Brain pericyte (primary cell): ENCODE results near the gene MLH1.
"Not testable (repeated sequence)": the region's sequence is repeated elsewhere in the genome, so short reads cannot be mapped to it uniquely, and the experiment has no call there.

Experiments used
- DNase-seq: peaks from one replicate; pipeline ENCODE4 v3.0.0-alpha.2; 2012; ENCODE audit warnings: low read depth, low spot score

The MLH1 gene

DNA sequence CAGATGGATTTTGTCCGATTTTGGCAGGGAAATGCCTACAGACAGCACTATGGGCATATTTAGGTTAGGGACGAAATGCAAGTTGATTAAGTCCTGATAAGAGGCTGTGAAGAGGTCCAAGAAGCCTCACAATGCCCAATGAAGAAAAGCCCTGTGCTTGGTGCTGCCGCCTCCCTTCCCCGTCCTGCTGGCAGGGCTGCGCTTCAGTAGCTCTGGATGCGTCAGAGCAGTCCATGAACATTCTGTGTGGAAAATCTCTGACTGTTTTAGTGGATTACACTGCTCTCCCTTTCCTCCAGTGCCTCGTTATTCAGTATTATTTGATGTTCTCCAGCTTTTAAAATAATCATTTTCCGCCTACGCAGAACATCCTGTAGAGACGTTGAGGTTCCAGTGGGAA lies 39.6 kb downstream of the MLH1 start:
- DNase-seq: no peak

DNA sequence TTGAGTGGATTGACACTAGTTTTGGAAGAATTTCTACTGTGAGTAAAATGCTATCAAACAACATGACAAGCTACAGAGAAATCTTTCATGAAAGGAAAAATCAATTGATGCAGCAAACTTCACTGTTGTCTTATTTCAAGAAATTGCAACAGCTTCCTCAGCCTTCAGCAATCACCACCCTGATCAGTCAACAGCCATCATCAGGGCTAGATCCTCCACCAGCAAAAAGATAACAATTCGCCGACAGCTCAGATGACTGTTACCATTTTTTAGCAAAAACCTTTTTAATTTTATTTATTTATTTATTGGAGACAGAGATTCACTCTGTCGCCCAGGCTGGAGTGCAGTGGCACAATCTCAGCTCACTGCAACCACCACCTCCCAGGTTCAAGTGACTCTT lies 44.0 kb downstream of the MLH1 start:
- no peak for DNase-seq

DNA sequence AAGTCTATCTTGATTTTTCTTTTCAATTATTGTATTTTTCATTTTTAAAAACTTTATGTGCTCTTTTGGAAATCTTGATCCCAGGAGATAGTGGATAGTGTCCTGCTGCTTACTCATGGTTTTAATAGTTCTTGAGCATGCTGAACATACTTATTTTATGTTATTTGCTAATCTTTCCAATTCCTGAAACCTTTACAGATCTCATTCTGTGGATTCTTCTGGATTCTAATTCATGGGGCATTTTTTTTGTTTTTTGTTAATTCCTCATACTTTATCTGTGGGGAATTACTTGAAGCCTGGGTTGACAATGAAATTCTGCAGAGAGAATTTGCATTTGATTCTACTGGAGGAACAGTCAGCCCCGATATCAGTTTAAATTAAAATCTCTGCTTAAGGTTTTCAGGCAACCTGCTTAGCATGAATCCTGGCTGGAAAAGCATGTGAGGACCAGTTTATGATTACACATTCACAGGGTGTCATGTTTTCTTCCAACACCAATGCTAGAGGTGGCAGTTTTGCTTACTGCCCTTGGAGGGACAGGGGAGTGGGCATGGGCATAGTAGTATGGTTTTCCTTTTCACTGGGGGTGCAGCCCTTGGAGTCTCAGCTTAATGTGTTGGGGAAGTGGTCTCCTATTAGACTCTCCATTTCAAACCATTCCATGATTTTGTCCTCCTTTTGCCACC lies 46.0 kb downstream of the MLH1 start:
- DNase-seq: no peak

DNA sequence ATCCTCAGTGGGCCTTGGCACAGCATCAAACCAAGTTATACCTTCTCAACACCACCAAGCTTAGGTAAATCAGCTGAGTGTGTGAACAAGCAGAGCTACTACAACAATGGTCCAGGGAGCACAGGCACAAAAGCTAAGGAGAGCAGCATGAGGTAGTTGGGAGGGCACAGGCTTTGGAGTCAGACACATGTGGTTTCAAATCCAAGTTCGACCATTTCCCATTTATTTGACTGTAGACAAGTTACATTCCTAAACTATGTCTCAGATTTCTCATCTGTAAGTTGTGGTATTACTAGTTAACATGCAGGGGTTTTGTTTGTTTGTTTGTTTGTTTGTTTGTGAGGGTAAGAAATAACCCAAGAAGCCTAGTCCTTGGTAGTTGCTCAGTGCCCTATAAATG lies 46.9 kb downstream of the MLH1 start:
- DNase-seq: no peak

DNA sequence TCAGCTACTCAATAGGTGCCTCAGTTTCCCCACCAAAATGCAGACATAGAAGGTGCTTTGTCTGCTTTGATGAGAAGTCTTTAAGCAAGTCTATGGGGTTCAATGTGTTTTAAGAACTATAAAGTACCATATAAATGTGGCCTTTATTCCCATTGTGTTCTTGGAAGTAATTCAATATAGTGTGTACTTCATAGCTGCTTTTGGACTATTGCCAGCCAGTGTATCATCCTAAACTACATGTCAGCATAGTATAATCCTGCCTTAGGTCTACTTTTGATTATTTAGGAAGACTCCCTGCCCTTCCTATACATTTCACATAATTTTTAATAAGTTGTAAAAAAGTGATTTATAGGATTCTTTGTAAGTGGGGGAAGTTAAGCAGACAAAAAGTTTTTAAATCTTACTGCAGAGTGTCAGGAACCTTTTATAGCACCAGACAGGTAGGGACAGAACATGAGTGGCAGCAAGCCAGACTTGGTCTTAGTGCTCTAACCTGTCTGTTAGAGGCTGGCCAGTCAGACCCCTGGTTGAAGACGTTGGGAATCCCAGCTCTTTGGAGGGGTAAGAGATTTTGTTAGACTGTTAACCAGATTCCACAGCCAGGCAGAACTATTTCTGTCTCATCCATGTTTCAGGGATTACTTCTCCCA lies 48.4 kb downstream of the MLH1 start:
- DNase-seq: no peak

DNA sequence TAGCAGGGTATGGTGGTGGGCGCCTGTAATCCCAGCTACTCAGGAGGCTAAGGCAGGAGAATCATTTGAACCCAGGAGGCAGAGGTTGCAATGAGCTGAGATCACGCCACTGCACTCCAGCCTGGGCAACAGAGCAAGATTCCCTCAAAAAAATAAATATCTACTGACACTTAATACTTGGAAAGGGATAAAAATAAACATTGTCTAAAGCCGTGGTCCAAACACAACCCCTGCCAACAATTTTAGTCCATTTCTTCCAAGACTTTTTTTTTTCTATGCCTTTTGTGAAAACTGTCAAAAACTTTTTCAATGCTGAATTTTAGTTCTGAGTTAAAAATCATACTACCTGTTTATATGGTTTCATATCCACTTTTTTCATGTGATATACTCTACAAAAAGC lies 49.4 kb downstream of the MLH1 start:
- not testable (repeated sequence) for DNase-seq

DNA sequence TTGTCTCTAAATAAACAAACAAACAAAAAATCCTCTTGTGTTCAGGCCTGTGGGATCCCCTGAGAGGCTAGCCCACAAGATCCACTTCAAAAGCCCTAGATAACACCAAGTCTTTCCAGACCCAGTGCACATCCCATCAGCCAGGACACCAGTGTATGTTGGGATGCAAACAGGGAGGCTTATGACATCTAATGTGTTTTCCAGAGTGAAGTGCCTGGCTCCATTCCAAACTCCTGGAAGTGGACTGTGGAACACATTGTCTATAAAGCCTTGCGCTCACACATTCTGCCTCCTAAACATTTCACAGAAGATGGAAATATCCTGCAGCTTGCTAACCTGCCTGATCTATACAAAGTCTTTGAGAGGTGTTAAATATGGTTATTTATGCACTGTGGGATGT lies 57.0 kb downstream of the MLH1 start:
- no peak for DNase-seq

DNA sequence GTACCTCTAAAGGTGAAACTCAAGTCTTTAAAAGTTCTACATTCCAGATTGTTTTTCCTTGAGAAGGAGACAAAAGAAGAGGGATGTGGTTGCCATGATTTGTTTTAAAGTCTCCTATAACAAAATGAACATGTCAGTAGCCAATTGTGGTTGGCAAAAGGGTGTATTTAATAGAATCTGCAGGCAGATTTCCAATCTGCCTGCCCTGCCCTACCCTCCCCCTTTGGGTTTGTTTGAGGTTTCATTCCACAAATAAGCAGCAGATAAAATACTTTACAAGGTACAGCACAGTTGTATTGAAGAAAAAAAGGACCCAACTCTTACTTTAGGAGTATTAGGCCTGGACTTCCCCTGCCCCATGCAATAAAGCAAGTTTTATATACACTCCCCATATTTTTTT lies 59.5 kb downstream of the MLH1 start:
- no peak for DNase-seq

DNA sequence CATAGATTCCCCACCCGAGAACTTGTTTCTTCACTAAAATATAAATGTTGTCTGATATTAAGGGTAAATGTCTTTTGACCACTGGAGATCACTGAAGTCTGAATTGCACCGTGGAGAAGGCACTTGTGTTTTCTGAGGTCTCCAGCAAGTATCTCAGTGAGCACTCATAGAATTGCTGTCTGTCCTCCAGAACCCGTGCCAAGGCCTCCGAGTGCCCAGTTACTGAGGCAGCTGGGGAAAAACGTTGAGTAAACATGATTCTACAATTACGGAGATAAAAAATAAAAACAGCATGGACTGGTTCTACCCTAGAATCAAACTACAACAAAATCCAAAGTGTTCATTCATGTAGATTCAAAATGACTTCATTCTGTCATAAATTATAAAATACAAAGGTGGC lies 60.0 kb downstream of the MLH1 start:
- DNase-seq: no peak

DNA sequence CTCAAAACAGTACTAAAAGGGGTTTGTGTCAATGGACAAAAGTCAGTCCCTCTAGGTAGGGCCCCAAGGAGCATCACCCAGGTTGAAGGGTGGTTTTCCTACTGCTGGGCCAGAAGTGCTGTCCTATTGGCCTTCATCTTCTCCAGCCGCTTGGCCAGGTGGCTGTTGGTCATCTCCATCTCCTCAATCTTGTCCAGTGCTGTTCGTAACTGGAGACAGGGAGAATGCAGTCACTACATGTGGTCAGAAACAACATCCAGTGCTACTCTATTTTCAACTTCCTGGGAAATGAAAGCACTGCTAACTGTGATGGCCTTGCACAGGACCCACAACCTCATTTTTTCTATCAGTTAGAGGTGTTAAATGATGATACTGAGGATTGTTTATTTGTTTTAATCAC lies 60.4 kb downstream of the MLH1 start:
- DNase-seq: no peak

DNA sequence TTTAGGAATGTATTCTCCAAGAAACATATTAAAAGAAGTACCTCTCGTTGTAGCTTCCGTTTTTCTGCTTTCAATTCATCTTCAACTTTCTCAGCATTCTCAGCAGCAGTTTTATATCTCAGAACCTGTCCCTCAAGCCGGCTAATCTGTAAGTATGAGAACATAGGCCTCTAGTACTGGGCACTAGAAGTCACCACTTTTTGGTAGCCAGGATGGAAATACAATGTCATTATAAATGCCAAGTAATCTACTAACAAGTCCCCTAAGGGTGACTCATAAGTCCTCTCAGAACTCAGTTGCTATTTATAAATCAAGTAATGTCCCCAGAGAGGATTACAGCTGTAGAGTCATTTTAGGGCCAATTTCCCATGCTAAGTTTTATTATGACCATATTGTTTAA lies 61.1 kb downstream of the MLH1 start:
- peak; percentile 21 for DNase-seq

DNA sequence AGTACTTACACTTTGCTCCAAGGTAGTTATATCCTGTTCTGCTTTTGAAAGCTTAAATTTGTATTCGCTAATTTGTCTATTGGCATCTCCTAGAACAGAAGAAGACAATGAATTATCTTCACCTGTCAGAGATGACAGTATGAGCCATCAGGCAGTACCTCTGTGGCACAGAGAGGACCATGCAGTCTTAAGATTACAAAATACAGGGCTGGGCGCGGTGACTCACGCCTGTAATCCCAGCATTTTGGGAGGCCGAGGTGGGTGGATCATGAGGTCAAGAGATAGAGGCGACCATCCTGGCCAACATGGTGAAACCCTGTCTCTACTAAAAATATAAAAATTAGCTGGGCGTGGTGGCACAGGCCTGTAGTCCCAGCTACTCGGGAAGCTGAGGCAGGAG lies 61.8 kb downstream of the MLH1 start:
- DNase-seq: not testable (repeated sequence)

DNA sequence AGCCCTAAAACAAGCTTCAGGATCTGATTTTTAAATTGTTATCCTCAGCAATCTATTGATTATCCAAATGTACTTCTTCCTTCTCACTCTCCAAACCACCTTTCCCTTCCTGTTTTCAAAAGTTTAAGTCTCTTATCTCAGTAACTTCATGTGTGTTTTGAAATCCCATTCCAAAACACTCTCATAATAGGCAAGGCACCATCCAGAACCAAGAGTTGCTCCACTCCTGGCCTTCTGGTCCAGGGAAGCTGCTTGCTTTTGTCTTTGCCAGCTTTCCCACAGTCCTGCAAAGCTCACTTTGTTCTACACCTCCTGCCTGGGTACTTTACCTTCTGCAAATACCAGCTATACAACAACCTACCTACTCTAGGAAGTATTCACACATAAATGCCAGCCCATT lies 63.5 kb downstream of the MLH1 start:
- DNase-seq: no peak

DNA sequence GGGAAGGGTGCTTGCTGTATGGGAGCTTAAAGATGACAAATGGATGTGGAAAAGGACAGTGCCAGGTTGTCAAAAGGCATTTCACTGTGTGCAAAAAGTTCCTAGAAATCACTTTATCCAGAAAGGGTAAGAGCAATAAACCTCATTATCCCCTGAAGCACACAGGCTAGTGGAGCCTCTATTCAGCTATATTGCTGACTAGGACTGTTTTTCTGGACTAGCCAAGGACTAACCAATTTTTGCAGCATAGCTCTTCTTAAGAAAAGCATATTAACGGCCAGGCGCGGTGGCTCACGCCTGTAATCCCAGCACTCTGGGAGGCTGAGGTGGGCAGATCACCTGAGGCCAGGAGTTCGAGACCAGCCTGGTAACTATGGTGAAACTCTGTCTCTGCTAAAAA lies 64.8 kb downstream of the MLH1 start:
- DNase-seq: no peak

DNA sequence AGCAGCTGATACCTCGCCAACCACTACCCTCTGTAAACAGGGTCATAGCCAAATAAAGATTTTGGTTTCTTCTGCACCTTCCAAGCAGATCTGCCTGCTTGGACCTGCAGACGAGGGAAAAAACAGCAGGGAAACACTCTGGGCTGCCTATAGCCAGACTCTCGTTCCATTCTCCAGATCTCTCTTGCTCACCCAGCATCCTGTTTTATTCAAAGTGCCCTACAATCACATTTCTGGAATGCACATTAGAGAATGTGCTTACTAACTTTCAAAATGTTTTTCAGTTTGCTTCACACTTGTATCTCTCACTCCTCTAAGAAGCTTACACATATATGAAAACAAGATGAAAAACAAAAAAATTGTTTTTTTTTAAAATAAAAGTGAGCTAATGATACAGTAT lies 71.4 kb downstream of the MLH1 start:
- no peak for DNase-seq

DNA sequence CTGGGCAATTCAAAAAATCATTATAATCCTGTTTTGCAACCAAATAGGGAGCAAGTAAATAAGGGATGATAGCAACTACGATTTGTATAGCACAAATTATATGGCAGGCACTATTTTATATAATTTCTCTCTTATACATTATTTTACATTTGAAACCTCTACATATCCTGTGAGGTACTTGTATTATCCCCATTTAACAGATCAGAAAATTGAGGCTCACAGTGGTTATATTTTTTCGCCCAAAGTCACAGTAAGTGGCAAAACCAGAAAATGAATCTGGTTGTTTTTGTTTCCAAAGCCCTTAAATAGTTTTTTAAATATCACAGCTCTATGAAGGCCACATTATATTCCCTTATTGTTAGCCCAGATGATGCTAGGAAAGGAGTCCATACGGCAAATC lies 74.3 kb downstream of the MLH1 start:
- no peak for DNase-seq

DNA sequence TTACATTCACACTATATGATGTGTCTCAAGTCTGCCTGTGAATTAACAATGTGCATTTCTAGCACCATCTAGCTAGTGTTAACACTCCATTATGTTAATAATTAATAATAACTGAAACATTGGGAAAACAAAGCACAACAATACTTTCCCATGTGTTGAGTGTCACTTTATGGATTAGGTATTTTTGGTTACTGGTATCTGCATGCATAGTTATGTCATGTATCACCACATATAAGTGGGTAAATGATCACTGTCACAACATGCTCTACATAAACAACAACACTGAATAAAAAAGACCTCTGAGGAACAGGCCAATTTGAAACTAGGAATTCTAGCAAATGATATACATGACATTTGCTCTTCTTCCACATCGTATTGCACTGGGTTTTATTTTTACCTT lies 74.7 kb downstream of the MLH1 start:
- DNase-seq: no peak

DNA sequence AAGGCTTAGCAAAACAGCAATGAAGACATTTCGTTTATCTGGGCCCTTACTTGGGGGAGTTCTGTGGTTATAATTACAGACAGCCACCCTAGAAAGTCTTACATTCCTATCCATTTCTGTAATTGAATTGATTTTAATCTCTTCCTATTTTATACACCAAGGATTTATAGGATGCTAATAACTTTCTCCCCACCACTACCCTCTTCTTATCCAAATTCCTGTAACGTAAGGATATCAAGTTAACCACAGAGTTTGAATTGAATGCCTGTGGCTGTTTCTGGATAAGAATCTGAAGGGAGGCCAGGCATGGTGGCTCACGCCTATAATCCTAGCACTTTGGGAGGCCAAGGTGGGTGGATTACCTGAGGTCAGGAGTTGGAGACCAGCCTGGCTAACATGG lies 78.6 kb downstream of the MLH1 start:
- no peak for DNase-seq

DNA sequence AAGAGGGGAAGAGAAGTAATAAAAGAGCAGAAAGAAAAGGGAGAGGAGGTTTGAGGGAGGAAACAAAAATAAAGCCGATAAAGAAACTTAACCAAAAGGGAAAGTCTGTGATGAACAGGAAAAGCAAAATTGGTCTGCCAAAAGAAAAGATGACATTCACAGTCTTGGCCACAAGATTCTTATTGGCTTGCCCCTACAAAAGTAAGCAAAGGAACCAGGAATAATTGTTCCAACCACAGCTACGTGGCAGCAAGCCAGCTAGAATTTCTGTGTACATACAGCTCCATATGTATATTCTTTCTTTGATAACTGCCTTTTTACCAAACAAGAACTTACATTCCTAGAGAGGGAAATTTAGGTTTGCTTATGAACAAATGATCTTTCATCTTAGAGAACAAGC lies 79.6 kb downstream of the MLH1 start:
- peak; percentile 32 for DNase-seq

DNA sequence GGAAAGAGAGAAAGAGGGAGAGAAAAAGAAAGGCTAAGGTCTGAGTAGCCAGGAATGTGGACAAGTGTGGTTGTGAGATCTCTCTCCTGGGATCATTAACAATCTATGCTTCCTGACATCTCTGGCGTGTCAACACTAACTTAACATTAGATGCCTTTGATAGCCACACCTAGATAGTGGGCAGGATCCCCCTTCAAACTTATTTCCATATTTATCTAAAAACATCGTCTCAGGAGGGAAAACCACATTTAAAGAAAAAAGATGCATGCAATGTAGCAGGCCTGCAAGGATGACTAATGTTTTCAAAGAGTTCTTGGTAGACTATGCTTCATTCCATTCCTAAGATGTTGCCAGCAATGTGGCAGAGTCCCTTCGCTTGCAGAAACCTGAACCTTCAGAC lies 80.9 kb downstream of the MLH1 start:
- no peak for DNase-seq

DNA sequence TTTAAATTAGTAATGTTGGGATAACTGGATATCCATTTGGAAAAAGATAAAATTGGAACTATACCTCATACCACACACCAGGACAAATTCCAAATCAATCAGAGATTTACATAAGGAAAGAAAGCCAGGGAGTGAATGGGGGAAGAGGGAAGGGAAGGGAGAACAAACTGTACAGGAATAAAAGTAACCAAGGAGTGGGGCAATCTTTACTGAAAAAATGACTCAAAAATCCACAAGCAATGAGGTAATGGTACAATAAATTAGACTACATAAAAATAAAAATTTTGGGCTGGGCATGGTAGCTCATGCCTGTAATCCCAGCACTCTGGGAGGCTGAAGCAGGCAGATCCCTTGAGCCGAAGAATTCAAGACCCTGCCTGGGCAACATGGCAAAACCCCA lies 82.6 kb downstream of the MLH1 start:
- no peak for DNase-seq

DNA sequence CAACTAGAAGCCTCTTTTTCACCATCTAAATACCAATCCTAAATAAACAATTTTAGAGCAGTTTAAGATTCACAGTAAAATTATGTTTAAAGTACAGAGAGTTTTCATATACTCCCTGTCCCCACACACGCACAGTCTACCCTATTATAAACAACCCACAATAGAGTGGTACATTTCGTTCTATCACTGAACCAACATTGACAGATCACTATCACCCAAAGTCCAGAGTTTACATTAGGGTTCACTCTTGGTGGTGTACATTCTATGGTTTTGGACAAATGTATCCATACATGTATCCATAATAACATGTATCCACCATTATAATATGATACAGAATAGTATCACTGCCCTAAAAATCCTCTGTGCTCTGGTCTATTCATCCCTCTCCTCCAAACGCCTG lies 89.0 kb downstream of the MLH1 start:
- no peak for DNase-seq

DNA sequence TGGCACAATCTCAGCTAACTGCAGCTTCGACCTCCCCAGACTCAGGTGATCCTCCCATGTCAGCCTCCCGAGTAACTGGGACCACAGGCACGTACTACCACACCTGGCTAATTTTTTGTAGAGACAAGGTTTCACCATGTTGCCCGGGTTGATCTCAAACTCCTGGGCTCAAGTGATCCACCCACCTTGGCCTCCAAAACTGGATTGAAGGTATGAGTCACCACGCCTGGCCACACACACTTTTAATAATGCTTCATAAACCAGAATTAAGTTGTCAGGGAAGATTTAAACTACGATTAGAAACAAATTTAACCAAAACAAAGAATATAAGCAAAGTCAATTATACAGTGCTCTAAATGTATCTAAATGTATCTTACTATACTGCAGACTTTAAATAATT lies 93.6 kb downstream of the MLH1 start:
- no peak for DNase-seq

DNA sequence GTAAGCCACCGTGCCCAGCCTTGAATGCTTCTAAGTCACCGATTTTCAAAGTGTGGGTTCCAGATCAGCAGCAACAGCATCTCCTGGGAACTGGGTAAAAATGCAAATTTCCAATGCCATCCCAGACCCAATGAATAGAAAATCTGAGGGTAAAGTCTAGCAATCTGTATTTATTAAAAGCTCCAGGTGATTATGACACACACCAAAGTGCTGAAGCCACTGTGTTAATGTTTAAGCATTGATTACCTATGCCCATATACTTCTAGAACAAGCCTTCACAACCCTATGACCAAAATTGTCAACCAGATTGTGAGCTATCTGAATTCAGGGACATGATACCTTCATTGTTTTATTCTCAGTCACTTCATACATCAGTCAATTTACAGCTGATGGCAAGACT lies 94.6 kb downstream of the MLH1 start:
- no peak for DNase-seq
